Measurements from ENCODE around the gene BCAS3. TPM values are rescaled to one million over a fixed set of nuclear protein-coding genes. Genes with fewer than 3 reads are reported as not detected.

BCAS3 gene
- total RNA-seq, 1 experiment from 2014 or later = 26.3 TPM

GRCh38 chr17:61383689-61384201 lies 706.1 kb downstream of the BCAS3 start:
- H3K27ac ChIP-seq (ENCODE audit: low read depth, low read length) = no peak overlapping the region
- H3K9ac ChIP-seq (ENCODE audit: low read length) = no peak overlapping the region
- H3K36me3 ChIP-seq (ENCODE audit: control insufficient read depth in 1 of 2, insufficient read depth in 2 of 2, low read length in 2 of 2) = no peaks in the 10 kb centered on the region
- intact Hi-C loops (cut with micrococcal nuclease) = no loop called here
- H4K20me1 ChIP-seq (ENCODE audit: insufficient read depth) = no peaks in the 10 kb centered on the region
- no peak overlapping the region for H2AFZ ChIP-seq (ENCODE audit: low read depth, low read length, poor library complexity, severe bottlenecking)
- H3K27me3 ChIP-seq (ENCODE audit: insufficient read depth, low read length) = no peaks in the 10 kb centered on the region
- no peaks in the 10 kb centered on the region for H3K79me2 ChIP-seq (ENCODE audit: insufficient read depth, low read length)
- no peak overlapping the region for H3K4me2 ChIP-seq (ENCODE audit: low read length)
- ChIA-PET CTCF (interaction anchor here (1.6 kb wide), 1 partner anchor 10 kb away, joined by 5 read pairs; no protein-coding TSS in a partner anchor), POLR2A (no interaction called here), RAD21 (ENCODE audit: low non-redundant PET in 1 of 2, low total read pairs in 2 of 2, uncharacterized antibody in 2 of 2, unreplicated experiment in 2 of 2) (no interaction called here)
- TF ChIP-seq ZFX (IDR thresholded peaks at IDR 0.05) (no peak), SIN3A (IDR thresholded peaks at IDR 0.05; ENCODE audit: low read depth) (no peak)
- H3K9me3 ChIP-seq (ENCODE audit: control insufficient read depth in 1 of 2, insufficient read depth in 1 of 2, low read depth in 1 of 2, low read length in 2 of 2) = no peaks in the 10 kb centered on the region
- no peak overlapping the region for H3K4me3 ChIP-seq (replicated peaks in 1 of 2; ENCODE audit: low read depth in 1 of 2, low read length in 2 of 2)
- no peaks in the 10 kb centered on the region for H3K4me1 ChIP-seq (ENCODE audit: control insufficient read depth in 1 of 2, insufficient read depth in 2 of 2, low read length in 2 of 2)
- BruUV-seq (replicated peaks) = no TSS peak
- H3K9me2 ChIP-seq (ENCODE audit: insufficient read depth) = no peaks in the 10 kb centered on the region
- ATAC-seq (no peak), DNase-seq (ENCODE audit: low read depth, low spot score) (no peak)

- RAD21 ChIA-PET (ENCODE audit: low non-redundant PET in 1 of 2, low total read pairs in 2 of 2, uncharacterized antibody in 2 of 2, unreplicated experiment in 2 of 2) = no interaction called here
- DNase-seq (ENCODE audit: low read depth, low spot score) (no peak), ATAC-seq (no peak)
- TF ChIP-seq YY1 (IDR thresholded peaks at IDR 0.05; ENCODE audit: extremely low read depth, insufficient replicate concordance, low read depth, low read length) (no peak), POLR2AphosphoS5 (IDR thresholded peaks at IDR 0.05; ENCODE audit: low read depth, low read length) (no peak), ZNF274 (IDR thresholded peaks at IDR 0.05; ENCODE audit: low read depth, low read length) (no peak), ZFX (IDR thresholded peaks at IDR 0.05) (no peak), POLR2A (IDR thresholded peaks at IDR 0.05; ENCODE audit: borderline replicate concordance, extremely low read depth, insufficient read depth, insufficient read length) (no peak), EGR1 (IDR thresholded peaks at IDR 0.05; ENCODE audit: low read depth) (no peak), EZH2phosphoT487 (IDR thresholded peaks at IDR 0.05; ENCODE audit: borderline replicate concordance) (no peak), SIN3A (IDR thresholded peaks at IDR 0.05; ENCODE audit: low read depth) (no peak), ELF1 (IDR thresholded peaks at IDR 0.05; ENCODE audit: borderline replicate concordance, low read depth) (no peak), EZH2 (IDR thresholded peaks at IDR 0.05) (no peak), TCF7L2 (IDR thresholded peaks at IDR 0.05; ENCODE audit: borderline replicate concordance, extremely low read depth, insufficient read depth, insufficient read length) (no peak), JUND (IDR thresholded peaks at IDR 0.05) (no peak), ATF3 (IDR thresholded peaks at IDR 0.05) (no peak)
- Histone ChIP-seq H3K4me3 (replicated peaks in 1 of 2; ENCODE audit: low read depth in 1 of 2, low read length in 2 of 2) (no peak overlapping the region), H3K36me3 (ENCODE audit: control insufficient read depth in 1 of 2, insufficient read depth in 2 of 2, low read length in 2 of 2) (no peaks in the 10 kb centered on the region), H3K79me2 (ENCODE audit: insufficient read depth, low read length) (no peaks in the 10 kb centered on the region), H3K27ac (ENCODE audit: low read depth, low read length) (no peak overlapping the region), H3K4me1 (ENCODE audit: control insufficient read depth in 1 of 2, insufficient read depth in 2 of 2, low read length in 2 of 2) (no peaks in the 10 kb centered on the region), H3K27me3 (ENCODE audit: insufficient read depth, low read length) (no peaks in the 10 kb centered on the region), H3K9me2 (ENCODE audit: insufficient read depth) (no peaks in the 10 kb centered on the region), H3K9ac (ENCODE audit: low read length) (no peak overlapping the region), H3K9me3 (ENCODE audit: control insufficient read depth in 1 of 2, insufficient read depth in 1 of 2, low read depth in 1 of 2, low read length in 2 of 2) (no peaks in the 10 kb centered on the region), H4K20me1 (ENCODE audit: insufficient read depth) (no peaks in the 10 kb centered on the region), H2AFZ (ENCODE audit: low read depth, low read length, poor library complexity, severe bottlenecking) (no peak overlapping the region), H3K4me2 (ENCODE audit: low read length) (no peak overlapping the region)
- no TSS peak for BruUV-seq (replicated peaks)
- intact Hi-C loops (cut with micrococcal nuclease) = no loop called here
- POLR2A ChIA-PET = no interaction called here
- CTCF ChIA-PET = interaction anchor here (1.6 kb wide), 1 partner anchor 9 kb away, joined by 5 read pairs; no protein-coding TSS in a partner anchor
Measured at GRCh38 chr17:61384354-61384691, 706.7 kb downstream of the BCAS3 start.

All from HCT116 (cell line).